DOHH2 (cell line): ENCODE measurements around the gene CNTNAP2.

Experiments
- H3F3A ChIP-seq: fragments of 200-600 bp; sonication (generic), shearing (Covaris generic); 2 replicates; pipeline ENCODE4 v1.6.0; 2016; ENCODE audit warnings: antibody characterized with exemption, mild to moderate bottlenecking; ENCODE audit not compliant: control insufficient read depth, insufficient read depth
- H3K27ac ChIP-seq: fragments of 200-600 bp; sonication (generic); 2 replicates; pipeline ENCODE4 v1.5.1; 2014; ENCODE audit warnings: low read depth, mild to moderate bottlenecking, low read length, moderate library complexity
- H3K27me3 ChIP-seq: fragments of 200-600 bp; sonication (generic); 2 replicates; pipeline ENCODE4 v1.6.1; 2014; ENCODE audit warnings: mild to moderate bottlenecking, low read length, mixed read lengths; ENCODE audit not compliant: control insufficient read depth
- H3K36me3 ChIP-seq: fragments of 200-600 bp; sonication (generic); 2 replicates; pipeline ENCODE4 v1.6.1; 2014; ENCODE audit warnings: mild to moderate bottlenecking, low read length, moderate library complexity, mixed read lengths; ENCODE audit not compliant: control insufficient read depth
- H3K4me1 ChIP-seq: fragments of 200-600 bp; sonication (generic); 2 replicates; pipeline ENCODE4 v1.6.1; 2014; ENCODE audit warnings: mild to moderate bottlenecking, low read length, mixed read lengths; ENCODE audit not compliant: control insufficient read depth
- H3K4me2 ChIP-seq: fragments of 200-600 bp; sonication (generic); 2 replicates; pipeline ENCODE4 v1.6.0; 2014; ENCODE audit warnings: mild to moderate bottlenecking, low read length, moderate library complexity
- H3K4me3 ChIP-seq: fragments of 200-600 bp; sonication (generic); 2 replicates; pipeline ENCODE4 v1.5.1; 2014; ENCODE audit warnings: mild to moderate bottlenecking, low read length, mixed read lengths
- H3K79me2 ChIP-seq: fragments of 200-600 bp; sonication (generic); 2 replicates; pipeline ENCODE4 v1.6.1; 2014; ENCODE audit warnings: mild to moderate bottlenecking, low read length, mixed read lengths; ENCODE audit not compliant: control insufficient read depth
- H3K9me2 ChIP-seq: fragments of 200-600 bp; sonication (generic); replicated peaks from 2 replicates; pipeline ENCODE4 v1.6.1; 2014; ENCODE audit warnings: mild to moderate bottlenecking, low read length, mixed read lengths; ENCODE audit not compliant: control insufficient read depth
- H3K9me3 ChIP-seq: fragments of 200-600 bp; sonication (generic); 2 replicates; pipeline ENCODE4 v1.6.1; 2014; ENCODE audit warnings: antibody characterized with exemption, low read length, mixed read lengths; ENCODE audit not compliant: control insufficient read depth, insufficient read depth
- H4K20me1 ChIP-seq: fragments of 200-600 bp; sonication (generic); 2 replicates; pipeline ENCODE4 v1.6.0; 2014; ENCODE audit warnings: low read depth, mild to moderate bottlenecking, antibody characterized with exemption, low read length, moderate library complexity; ENCODE audit not compliant: control insufficient read depth, insufficient read depth
- EZH2phosphoT487 ChIP-seq: fragments of 200-600 bp; sonication (generic); IDR thresholded peaks from 2 replicates; pipeline ENCODE4 v1.6.1; 2017; ENCODE audit warnings: borderline replicate concordance, mild to moderate bottlenecking, antibody characterized with exemption, low read length, moderate library complexity, mixed read lengths
- TF ChIP-seq, protein P1 (sequence below): fragments of 200-600 bp; sonication (generic); IDR thresholded peaks from one replicate; pipeline ENCODE4 v1.5.1; 2014; ENCODE audit warnings: antibody characterized with exemption, mild to moderate bottlenecking, low read depth, low read length; ENCODE audit not compliant: poor library complexity, severe bottlenecking

Gene CNTNAP2

DNA sequence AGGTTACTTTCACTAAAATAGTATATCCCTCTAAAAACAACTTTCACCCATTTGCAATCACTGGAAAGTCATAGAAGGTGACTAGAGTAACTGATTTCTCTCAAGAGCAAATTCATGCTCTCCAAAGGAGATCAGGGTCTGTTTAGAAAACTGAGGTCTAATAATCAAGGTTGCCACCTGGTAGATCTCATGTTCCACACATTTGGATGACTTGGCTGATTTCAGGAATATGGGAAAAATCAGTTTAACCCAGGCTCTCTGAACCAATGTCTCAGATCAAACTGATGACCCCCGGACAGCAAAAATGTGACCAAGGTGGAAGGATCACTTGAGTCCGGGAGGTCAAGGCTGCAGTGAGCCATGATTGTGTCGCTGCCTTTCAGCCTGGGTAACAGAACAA, 1911.6 kb downstream of the CNTNAP2 start:
- no peaks in the 10 kb centered on the region for H3F3A ChIP-seq
- H3K27me3 ChIP-seq, result no peaks in the 10 kb centered on the region
- no peak overlapping the region for H3K27ac ChIP-seq
- no peaks in the 10 kb centered on the region for H3K9me2 ChIP-seq
- TF ChIP-seq EZH2phosphoT487, result no peak
- TF ChIP-seq, protein P1, sequence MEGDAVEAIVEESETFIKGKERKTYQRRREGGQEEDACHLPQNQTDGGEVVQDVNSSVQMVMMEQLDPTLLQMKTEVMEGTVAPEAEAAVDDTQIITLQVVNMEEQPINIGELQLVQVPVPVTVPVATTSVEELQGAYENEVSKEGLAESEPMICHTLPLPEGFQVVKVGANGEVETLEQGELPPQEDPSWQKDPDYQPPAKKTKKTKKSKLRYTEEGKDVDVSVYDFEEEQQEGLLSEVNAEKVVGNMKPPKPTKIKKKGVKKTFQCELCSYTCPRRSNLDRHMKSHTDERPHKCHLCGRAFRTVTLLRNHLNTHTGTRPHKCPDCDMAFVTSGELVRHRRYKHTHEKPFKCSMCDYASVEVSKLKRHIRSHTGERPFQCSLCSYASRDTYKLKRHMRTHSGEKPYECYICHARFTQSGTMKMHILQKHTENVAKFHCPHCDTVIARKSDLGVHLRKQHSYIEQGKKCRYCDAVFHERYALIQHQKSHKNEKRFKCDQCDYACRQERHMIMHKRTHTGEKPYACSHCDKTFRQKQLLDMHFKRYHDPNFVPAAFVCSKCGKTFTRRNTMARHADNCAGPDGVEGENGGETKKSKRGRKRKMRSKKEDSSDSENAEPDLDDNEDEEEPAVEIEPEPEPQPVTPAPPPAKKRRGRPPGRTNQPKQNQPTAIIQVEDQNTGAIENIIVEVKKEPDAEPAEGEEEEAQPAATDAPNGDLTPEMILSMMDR, result no peak
- H3K4me1 ChIP-seq, result no peaks in the 10 kb centered on the region
- no peak overlapping the region for H3K4me3 ChIP-seq
- no peaks in the 10 kb centered on the region for H3K9me3 ChIP-seq
- H3K4me2 ChIP-seq, result no peak overlapping the region
- no peaks in the 10 kb centered on the region for H3K79me2 ChIP-seq
- no peaks in the 10 kb centered on the region for H4K20me1 ChIP-seq
- no peaks in the 10 kb centered on the region for H3K36me3 ChIP-seq

DNA sequence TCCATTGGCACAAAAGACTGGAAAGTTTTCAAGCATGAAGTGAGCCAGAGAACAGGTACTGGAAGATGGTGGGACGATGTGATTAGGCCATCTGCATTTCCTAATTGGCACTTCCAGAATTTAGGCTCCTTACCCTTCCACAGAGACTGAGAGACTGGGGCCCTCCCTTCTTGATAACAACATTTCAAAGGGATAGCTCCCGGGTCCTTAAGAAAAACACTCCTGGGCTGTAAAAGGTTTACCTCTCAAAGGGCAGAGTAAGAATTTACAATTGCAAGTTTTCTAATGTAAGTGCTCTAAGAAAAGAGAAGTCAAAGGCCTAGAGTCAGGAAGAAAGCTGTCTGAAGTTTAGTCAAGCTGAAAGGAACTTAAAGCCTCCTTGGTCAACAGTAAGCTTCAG, 1914.4 kb downstream of the CNTNAP2 start:
- H3K9me2 ChIP-seq, result no peaks in the 10 kb centered on the region
- no peaks in the 10 kb centered on the region for H3K4me1 ChIP-seq
- H3K4me3 ChIP-seq, result no peak overlapping the region
- H3K36me3 ChIP-seq, result no peaks in the 10 kb centered on the region
- TF ChIP-seq, protein P1, result no peak
- no peak for TF ChIP-seq EZH2phosphoT487
- H3K27me3 ChIP-seq, result no peaks in the 10 kb centered on the region
- no peaks in the 10 kb centered on the region for H3F3A ChIP-seq
- no peak overlapping the region for H3K4me2 ChIP-seq
- H3K27ac ChIP-seq, result no peak overlapping the region
- H4K20me1 ChIP-seq, result no peaks in the 10 kb centered on the region
- H3K9me3 ChIP-seq, result no peaks in the 10 kb centered on the region
- H3K79me2 ChIP-seq, result no peaks in the 10 kb centered on the region

DNA sequence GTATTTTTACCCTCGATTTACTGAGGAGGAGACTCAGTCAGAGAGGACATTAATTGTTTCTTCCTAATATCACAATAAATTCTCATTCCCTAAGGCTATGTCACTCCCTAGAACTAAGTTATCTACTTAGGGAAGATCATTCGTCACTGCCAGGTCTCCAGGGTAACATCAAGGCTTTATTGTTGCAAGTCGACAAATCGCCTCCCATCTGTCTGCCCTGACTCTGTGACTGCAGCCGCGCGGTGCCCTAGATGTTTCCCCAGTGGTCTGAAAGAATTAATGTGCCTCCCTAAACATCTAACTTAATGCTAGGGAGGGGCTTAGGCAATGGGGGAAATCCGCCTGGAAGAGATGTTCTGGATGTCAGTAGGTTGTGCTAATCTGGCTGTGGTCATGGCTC, 1915.2 kb downstream of the CNTNAP2 start:
- H3K79me2 ChIP-seq, result no peaks in the 10 kb centered on the region
- H3K9me3 ChIP-seq, result no peaks in the 10 kb centered on the region
- H3K36me3 ChIP-seq, result no peaks in the 10 kb centered on the region
- H3F3A ChIP-seq, result no peaks in the 10 kb centered on the region
- no peaks in the 10 kb centered on the region for H3K27me3 ChIP-seq
- no peaks in the 10 kb centered on the region for H3K9me2 ChIP-seq
- H3K4me2 ChIP-seq, result no peak overlapping the region
- H4K20me1 ChIP-seq, result no peaks in the 10 kb centered on the region
- H3K4me1 ChIP-seq, result no peaks in the 10 kb centered on the region
- no peak overlapping the region for H3K27ac ChIP-seq
- H3K4me3 ChIP-seq, result no peak overlapping the region
- TF ChIP-seq, protein P1, result no peak
- no peak for TF ChIP-seq EZH2phosphoT487

DNA sequence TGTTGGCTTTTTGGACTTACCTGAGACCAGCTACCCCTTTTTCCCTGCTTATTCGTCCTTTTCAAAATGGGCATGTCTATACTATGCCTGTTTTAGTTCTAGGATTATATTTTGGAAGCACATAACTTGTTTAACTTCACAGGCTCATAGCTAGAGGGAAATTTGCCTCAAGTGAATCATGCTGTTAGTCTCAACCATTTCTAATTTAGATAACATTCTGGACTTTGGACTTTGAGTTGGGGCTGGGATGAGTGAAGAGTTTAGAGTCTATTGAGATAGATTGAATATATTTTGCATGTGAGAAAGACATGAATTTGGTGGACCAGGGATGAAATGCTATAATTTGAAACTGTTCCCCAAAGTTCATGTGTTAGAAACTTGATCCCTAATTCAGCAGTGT, 1919.3 kb downstream of the CNTNAP2 start:
- Histone ChIP-seq H3K9me3 (no peaks in the 10 kb centered on the region), H3K36me3 (no peaks in the 10 kb centered on the region), H3F3A (no peaks in the 10 kb centered on the region), H3K27ac (no peak overlapping the region), H3K4me3 (no peak overlapping the region), H3K4me1 (no peaks in the 10 kb centered on the region), H3K4me2 (no peak overlapping the region), H3K9me2 (no peaks in the 10 kb centered on the region), H3K27me3 (no peaks in the 10 kb centered on the region), H3K79me2 (no peaks in the 10 kb centered on the region), H4K20me1 (no peaks in the 10 kb centered on the region)
- TF ChIP-seq EZH2phosphoT487, result no peak
- TF ChIP-seq, protein P1, result no peak
